ENCODE data around the gene B3GALNT1. TPM values are rescaled to one million over a fixed set of nuclear protein-coding genes. Genes with fewer than 3 reads are reported as not detected.
A peak's percentile ranks its signal among the peaks of the same experiment; 100 is the strongest.

B3GALNT1 gene
- total and polyA plus RNA-seq, 4 experiments from 2014 or later, result 0.24 to 0.89 (median 0.50) TPM

- H3K36me3 Mint-ChIP-seq, result no peaks in the 10 kb centered on the region
- no peaks in the 10 kb centered on the region for H3K4me1 Mint-ChIP-seq
- Histone ChIP-seq H3K9me3 (ENCODE audit: control insufficient read depth in 1 of 2, low read length in 2 of 2) (no peaks in the 10 kb centered on the region), H3K36me3 (ENCODE audit: insufficient read depth, low read length) (no peaks in the 10 kb centered on the region), H3K4me3 (ENCODE audit: low read length in 2 of 2) (no peak overlapping the region), H3K27ac (ENCODE audit: low read depth, low read length) (no peak overlapping the region), H3K4me1 (ENCODE audit: insufficient read depth, low read length) (no peaks in the 10 kb centered on the region), H3K27me3 (ENCODE audit: insufficient read depth, low read length) (no peaks in the 10 kb centered on the region)
- POLR2A ChIA-PET (ENCODE audit: partially characterized antibody), result no interaction called here
- peaks cover 2% of the 10 kb centered on the region in 2 donors for H3K27me3 Mint-ChIP-seq
- H3K9me3 Mint-ChIP-seq, result peaks cover 0 to 3% (median 0%) of the 10 kb centered on the region in 8 donors
- intact Hi-C loops (cut with micrococcal nuclease), result no loop called here
- H3K4me3 Mint-ChIP-seq, result no peak overlapping the region
- no peak overlapping the region for H3K27ac Mint-ChIP-seq
- DNase-seq, result no peak
- CTCF ChIA-PET (ENCODE audit: partially characterized antibody), result no interaction called here
These were observed 32.1 kb upstream of the B3GALNT1 start for GRCh38 chr3:161137260-161137659.

- Histone ChIP-seq H3K4me1 (ENCODE audit: insufficient read depth, low read length) (no peaks in the 10 kb centered on the region), H3K4me3 (ENCODE audit: low read length in 2 of 2) (no peak overlapping the region), H3K9me3 (ENCODE audit: control insufficient read depth in 1 of 2, low read length in 2 of 2) (no peaks in the 10 kb centered on the region), H3K27ac (ENCODE audit: low read depth, low read length) (no peak overlapping the region), H3K27me3 (ENCODE audit: insufficient read depth, low read length) (no peaks in the 10 kb centered on the region), H3K36me3 (ENCODE audit: insufficient read depth, low read length) (no peaks in the 10 kb centered on the region)
- Mint-ChIP-seq H3K4me3 (no peak overlapping the region), H3K27ac (no peak overlapping the region), H3K4me1 (no peaks in the 10 kb centered on the region), H3K27me3 (peaks cover 0 to 2% of the 10 kb centered on the region in 2 donors), H3K36me3 (no peaks in the 10 kb centered on the region), H3K9me3 (no peaks in the 10 kb centered on the region)
- DNase-seq, result no peak
- CTCF ChIA-PET (ENCODE audit: partially characterized antibody), result no interaction called here
- intact Hi-C loops (cut with micrococcal nuclease), result no loop called here
- POLR2A ChIA-PET (ENCODE audit: partially characterized antibody), result no interaction called here
These were observed 27.2 kb upstream of the B3GALNT1 start for GRCh38 chr3:161132391-161132790.

DNA sequence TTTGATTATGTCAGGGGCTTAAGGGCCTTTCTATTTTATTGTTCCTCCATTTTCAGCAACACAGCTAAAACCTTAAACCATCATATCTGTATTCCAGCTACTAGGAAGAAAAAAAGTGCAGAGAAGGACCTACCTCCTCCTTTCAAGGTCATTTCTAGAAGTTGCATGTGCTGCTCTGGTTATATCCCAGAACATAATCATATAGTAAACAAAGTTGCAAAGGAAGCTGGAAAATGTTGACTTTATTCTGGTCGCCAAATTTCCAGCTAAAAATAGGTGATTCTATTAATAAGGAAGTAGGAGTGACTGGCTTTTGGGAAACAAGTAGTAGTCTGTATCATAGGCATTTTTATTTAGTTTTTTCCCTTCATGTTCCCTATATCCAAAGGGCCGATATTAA, 21.3 kb upstream of the B3GALNT1 start:
- H3K27ac ChIP-seq (ENCODE audit: low read depth, low read length), result no peak overlapping the region
- DNase-seq, result no peak
- H3K27me3 ChIP-seq (ENCODE audit: insufficient read depth, low read length), result no peaks in the 10 kb centered on the region
- ChIA-PET POLR2A (ENCODE audit: partially characterized antibody) (no interaction called here), CTCF (ENCODE audit: partially characterized antibody) (no interaction called here)
- no peaks in the 10 kb centered on the region for H3K9me3 ChIP-seq (ENCODE audit: control insufficient read depth in 1 of 2, low read length in 2 of 2)
- intact Hi-C loops (cut with micrococcal nuclease), result no loop called here
- Mint-ChIP-seq H3K4me3 (no peak overlapping the region), H3K36me3 (peaks cover 0 to 1% of the 10 kb centered on the region in 2 donors), H3K27ac (no peak overlapping the region), H3K9me3 (peaks cover 2 to 29% (median 18%) of the 10 kb centered on the region in 8 donors), H3K27me3 (peaks cover 0 to 6% of the 10 kb centered on the region in 2 donors), H3K4me1 (no peaks in the 10 kb centered on the region)
- H3K4me1 ChIP-seq (ENCODE audit: insufficient read depth, low read length), result no peaks in the 10 kb centered on the region
- no peak overlapping the region for H3K4me3 ChIP-seq (ENCODE audit: low read length in 2 of 2)
- H3K36me3 ChIP-seq (ENCODE audit: insufficient read depth, low read length), result no peaks in the 10 kb centered on the region

GRCh38 chr3:161117646-161118045, 12.5 kb upstream of the B3GALNT1 start:
- ChIA-PET CTCF (ENCODE audit: partially characterized antibody) (no interaction called here), POLR2A (ENCODE audit: partially characterized antibody) (no interaction called here)
- H3K4me1 Mint-ChIP-seq, result no peaks in the 10 kb centered on the region
- peaks cover 0 to 50% (median 28%) of the 10 kb centered on the region in 8 donors for H3K9me3 Mint-ChIP-seq
- no peak overlapping the region for H3K4me3 Mint-ChIP-seq
- Histone ChIP-seq H3K9me3 (ENCODE audit: control insufficient read depth in 1 of 2, low read length in 2 of 2) (no peaks in the 10 kb centered on the region), H3K27ac (ENCODE audit: low read depth, low read length) (no peak overlapping the region), H3K4me3 (ENCODE audit: low read length in 2 of 2) (no peak overlapping the region), H3K36me3 (ENCODE audit: insufficient read depth, low read length) (no peaks in the 10 kb centered on the region), H3K27me3 (ENCODE audit: insufficient read depth, low read length) (no peaks in the 10 kb centered on the region), H3K4me1 (ENCODE audit: insufficient read depth, low read length) (no peaks in the 10 kb centered on the region)
- no peak for DNase-seq
- H3K27ac Mint-ChIP-seq, result no peak overlapping the region
- intact Hi-C loops (cut with micrococcal nuclease), result no loop called here
- no peaks in the 10 kb centered on the region for H3K36me3 Mint-ChIP-seq
- H3K27me3 Mint-ChIP-seq, result peaks cover 7 to 15% of the 10 kb centered on the region in 2 donors

DNA sequence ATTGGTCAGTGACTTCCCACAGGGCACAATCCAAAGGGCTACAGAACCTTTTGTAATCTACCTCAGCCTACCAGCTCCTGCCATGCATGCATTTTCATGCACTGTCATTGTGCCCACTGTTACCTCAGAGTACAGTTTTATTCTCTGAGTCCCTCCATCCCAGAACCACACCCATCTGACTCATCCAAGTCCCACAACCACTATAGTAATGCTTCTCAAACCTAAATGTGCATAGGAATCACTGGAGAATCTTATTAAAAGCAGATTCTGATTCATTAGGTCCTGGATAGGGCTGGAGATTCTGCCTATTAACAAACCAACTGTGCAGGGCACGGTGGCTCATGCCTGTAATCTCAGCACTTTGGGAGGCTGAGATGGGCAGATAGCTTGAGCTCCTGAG, 3.7 kb upstream of the B3GALNT1 start:
- no peaks in the 10 kb centered on the region for H3K36me3 Mint-ChIP-seq
- H3K9me3 Mint-ChIP-seq, result no peaks in the 10 kb centered on the region
- no peaks in the 10 kb centered on the region for H3K9me3 ChIP-seq (ENCODE audit: control insufficient read depth in 1 of 2, low read length in 2 of 2)
- H3K4me1 ChIP-seq (ENCODE audit: insufficient read depth, low read length), result peaks cover 4% of the 10 kb centered on the region
- no peak for DNase-seq
- H3K4me3 Mint-ChIP-seq, result no peak overlapping the region
- H3K4me1 Mint-ChIP-seq, result peaks cover 5 to 13% (median 11%) of the 10 kb centered on the region in 4 donors
- peaks cover 22 to 33% of the 10 kb centered on the region in 2 donors for H3K27me3 Mint-ChIP-seq
- CTCF ChIA-PET (ENCODE audit: partially characterized antibody), result no interaction called here
- intact Hi-C loops (cut with micrococcal nuclease), result no loop called here
- no peak overlapping the region for H3K27ac ChIP-seq (ENCODE audit: low read depth, low read length)
- no peak overlapping the region for H3K27ac Mint-ChIP-seq
- H3K36me3 ChIP-seq (ENCODE audit: insufficient read depth, low read length), result no peaks in the 10 kb centered on the region
- POLR2A ChIA-PET (ENCODE audit: partially characterized antibody), result no interaction called here
- no peak overlapping the region for H3K4me3 ChIP-seq (ENCODE audit: low read length in 2 of 2)
- no peaks in the 10 kb centered on the region for H3K27me3 ChIP-seq (ENCODE audit: insufficient read depth, low read length)

- ChIA-PET CTCF (ENCODE audit: partially characterized antibody) (no interaction called here), POLR2A (ENCODE audit: partially characterized antibody) (no interaction called here)
- intact Hi-C loops (cut with micrococcal nuclease), result no loop called here
- Histone ChIP-seq H3K27me3 (ENCODE audit: insufficient read depth, low read length) (no peaks in the 10 kb centered on the region), H3K4me1 (ENCODE audit: insufficient read depth, low read length) (peaks cover 4% of the 10 kb centered on the region), H3K9me3 (ENCODE audit: control insufficient read depth in 1 of 2, low read length in 2 of 2) (no peaks in the 10 kb centered on the region), H3K27ac (ENCODE audit: low read depth, low read length) (no peak overlapping the region), H3K4me3 (ENCODE audit: low read length in 2 of 2) (no peak overlapping the region), H3K36me3 (ENCODE audit: insufficient read depth, low read length) (no peaks in the 10 kb centered on the region)
- Mint-ChIP-seq H3K9me3 (no peaks in the 10 kb centered on the region), H3K27me3 (peaks cover 21 to 33% of the 10 kb centered on the region in 2 donors), H3K4me1 (peaks cover 5 to 13% (median 11%) of the 10 kb centered on the region in 4 donors), H3K27ac (no peak overlapping the region), H3K4me3 (no peak overlapping the region), H3K36me3 (no peaks in the 10 kb centered on the region)
- DNase-seq, result no peak
These were observed 2.2 kb upstream of the B3GALNT1 start for GRCh38 chr3:161107311-161107710.

DNA sequence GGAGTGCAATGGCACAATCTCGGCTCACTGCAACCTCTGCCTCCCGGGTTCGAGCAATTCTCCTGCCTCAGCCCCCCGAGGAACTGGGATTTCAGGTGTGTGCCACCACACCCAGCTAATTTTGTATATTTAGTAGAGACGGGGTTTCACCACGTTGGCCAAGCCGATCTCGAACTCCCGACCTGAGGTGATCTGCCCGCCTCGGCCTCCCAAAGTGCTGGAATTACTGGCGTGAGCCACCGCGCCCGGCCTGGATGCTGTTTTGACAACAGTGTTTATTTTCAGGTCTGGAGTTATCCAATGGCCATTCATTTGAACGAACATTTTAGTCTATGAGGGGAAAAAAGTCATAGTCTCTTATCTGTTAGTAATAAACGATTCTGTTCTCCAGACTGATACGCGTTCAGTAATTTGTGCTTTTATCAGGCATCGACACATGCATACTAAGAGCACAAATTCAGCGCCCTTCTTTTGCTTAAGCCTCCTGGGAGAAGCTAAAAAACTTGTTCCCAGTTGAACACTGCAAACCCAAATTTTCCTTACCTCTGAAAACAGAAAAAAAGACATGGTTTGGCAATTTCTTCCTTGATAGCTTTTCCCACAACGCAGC, 1.3 kb downstream of the B3GALNT1 start:
- H3K36me3 ChIP-seq (ENCODE audit: insufficient read depth, low read length), result no peaks in the 10 kb centered on the region
- H3K27me3 ChIP-seq (ENCODE audit: insufficient read depth, low read length), result no peaks in the 10 kb centered on the region
- no peak for DNase-seq
- intact Hi-C loops (cut with micrococcal nuclease), result no loop called here
- H3K27ac Mint-ChIP-seq, result no peak overlapping the region
- CTCF ChIA-PET (ENCODE audit: partially characterized antibody), result no interaction called here
- POLR2A ChIA-PET (ENCODE audit: partially characterized antibody), result no interaction called here
- peaks cover 5 to 13% (median 11%) of the 10 kb centered on the region in 4 donors for H3K4me1 Mint-ChIP-seq
- H3K4me3 ChIP-seq (ENCODE audit: low read length in 2 of 2), result no peak overlapping the region
- no peaks in the 10 kb centered on the region for H3K9me3 ChIP-seq (ENCODE audit: control insufficient read depth in 1 of 2, low read length in 2 of 2)
- H3K27ac ChIP-seq (ENCODE audit: low read depth, low read length), result no peak overlapping the region
- H3K9me3 Mint-ChIP-seq, result no peaks in the 10 kb centered on the region
- H3K4me3 Mint-ChIP-seq, result peak overlapping the region in 5 of 8 donors; percentile 48 to 71 (median 59)
- peaks cover 4% of the 10 kb centered on the region for H3K4me1 ChIP-seq (ENCODE audit: insufficient read depth, low read length)
- H3K36me3 Mint-ChIP-seq, result no peaks in the 10 kb centered on the region
- peaks cover 15 to 30% of the 10 kb centered on the region in 2 donors for H3K27me3 Mint-ChIP-seq

GRCh38 chr3:161101609-161102008, 3.5 kb downstream of the B3GALNT1 start:
- Mint-ChIP-seq H3K4me1 (peaks cover 5 to 13% (median 11%) of the 10 kb centered on the region in 4 donors), H3K27ac (peak overlapping the region in 1 of 7 donors; percentile 17), H3K27me3 (peaks cover 8 to 22% of the 10 kb centered on the region in 2 donors), H3K4me3 (no peak overlapping the region), H3K36me3 (no peaks in the 10 kb centered on the region), H3K9me3 (no peaks in the 10 kb centered on the region)
- POLR2A ChIA-PET (ENCODE audit: partially characterized antibody), result no interaction called here
- H3K27ac ChIP-seq (ENCODE audit: low read depth, low read length), result no peak overlapping the region
- intact Hi-C loops (cut with micrococcal nuclease), result no loop called here
- no peaks in the 10 kb centered on the region for H3K9me3 ChIP-seq (ENCODE audit: control insufficient read depth in 1 of 2, low read length in 2 of 2)
- CTCF ChIA-PET (ENCODE audit: partially characterized antibody), result no interaction called here
- H3K4me3 ChIP-seq (ENCODE audit: low read length in 2 of 2), result no peak overlapping the region
- H3K27me3 ChIP-seq (ENCODE audit: insufficient read depth, low read length), result no peaks in the 10 kb centered on the region
- peaks cover 4% of the 10 kb centered on the region for H3K4me1 ChIP-seq (ENCODE audit: insufficient read depth, low read length)
- no peak for DNase-seq
- no peaks in the 10 kb centered on the region for H3K36me3 ChIP-seq (ENCODE audit: insufficient read depth, low read length)
